H9 (cell line): ENCODE results near the gene FRK. TPM values are rescaled to one million over a fixed set of nuclear protein-coding genes. Genes with fewer than 3 reads are reported as not detected.

Experiments used
- DNase-seq: peaks from one replicate; pipeline ENCODE4 v3.0.0-alpha.2; 2017
- H2AFZ ChIP-seq: one replicate; pipeline ENCODE4 v1.6.1; 2013; ENCODE audit warnings: mild to moderate bottlenecking, low read length, control low read depth, moderate library complexity
- H2AK5ac ChIP-seq: 2 replicates; pipeline ENCODE4 v1.6.1; 2013; ENCODE audit warnings: low read length, control low read depth, mixed read lengths; ENCODE audit not compliant: insufficient read length
- H2BK120ac ChIP-seq: one replicate; pipeline ENCODE4 v1.6.1; 2013; ENCODE audit warnings: low read depth, mild to moderate bottlenecking, low read length, control low read depth, inconsistent platforms; ENCODE audit not compliant: poor library complexity, severe bottlenecking
- H2BK12ac ChIP-seq: 2 replicates; pipeline ENCODE4 v1.6.1; 2013; ENCODE audit warnings: low read length, control low read depth, mixed read lengths, low read depth; ENCODE audit not compliant: insufficient read length
- H2BK15ac ChIP-seq: 2 replicates; pipeline ENCODE4 v1.6.1; 2013; ENCODE audit warnings: low read depth, low read length, control low read depth
- H2BK20ac ChIP-seq: one replicate; pipeline ENCODE4 v1.6.1; 2013; ENCODE audit warnings: low read depth, mild to moderate bottlenecking, low read length, control low read depth, inconsistent platforms; ENCODE audit not compliant: poor library complexity, severe bottlenecking
- H2BK5ac ChIP-seq: 2 replicates; pipeline ENCODE4 v1.6.1; 2013; ENCODE audit warnings: low read length, control low read depth, mixed read lengths; ENCODE audit not compliant: insufficient read length
- H3K14ac ChIP-seq: 2 replicates; pipeline ENCODE4 v1.6.1; 2013; ENCODE audit warnings: low read length, control low read depth; ENCODE audit not compliant: insufficient read depth
- H3K18ac ChIP-seq: 2 replicates; pipeline ENCODE4 v1.6.1; 2013; ENCODE audit warnings: low read depth, mild to moderate bottlenecking, mixed read lengths, low read length, control low read depth; ENCODE audit not compliant: insufficient read length
- H3K23ac ChIP-seq: 2 replicates; pipeline ENCODE4 v1.6.1; 2013; ENCODE audit warnings: low read length, control low read depth, mixed read lengths, low read depth; ENCODE audit not compliant: insufficient read length
- H3K23me2 ChIP-seq: 2 replicates; pipeline ENCODE4 v1.6.1; 2013; ENCODE audit warnings: low read depth, mild to moderate bottlenecking, mixed read lengths, low read length, control low read depth; ENCODE audit not compliant: insufficient read length, poor library complexity, severe bottlenecking
- H3K27ac ChIP-seq: 2 replicates; pipeline ENCODE4 v1.5.1; 2013; ENCODE audit warnings: low read length, control low read depth, mixed read lengths, low read depth; ENCODE audit not compliant: insufficient read length
- H3K27me3 ChIP-seq: 2 replicates; pipeline ENCODE4 v1.6.1; 2013; ENCODE audit warnings: low read length, control low read depth, inconsistent platforms; ENCODE audit not compliant: insufficient read depth
- H3K4ac ChIP-seq: 2 replicates; pipeline ENCODE4 v1.6.1; 2013; ENCODE audit warnings: low read depth, mild to moderate bottlenecking, control low read depth, inconsistent platforms, low read length, moderate library complexity
- H3K4me1 ChIP-seq: 2 replicates; pipeline ENCODE4 v1.6.1; 2013; ENCODE audit warnings: low read length, control low read depth, inconsistent platforms; ENCODE audit not compliant: insufficient read depth
- H3K4me2 ChIP-seq: 2 replicates; pipeline ENCODE4 v1.6.1; 2013; ENCODE audit warnings: low read length, control low read depth, mixed read lengths; ENCODE audit not compliant: insufficient read length, insufficient read depth
- H3K56ac ChIP-seq: 2 replicates; pipeline ENCODE4 v1.6.1; 2013; ENCODE audit warnings: low read depth, mild to moderate bottlenecking, mixed read lengths, low read length, control low read depth; ENCODE audit not compliant: insufficient read length
- H3K79me1 ChIP-seq: 2 replicates; pipeline ENCODE4 v1.6.1; 2013; ENCODE audit warnings: low read depth, mild to moderate bottlenecking, moderate library complexity, low read length, control low read depth, inconsistent platforms; ENCODE audit not compliant: insufficient read depth, poor library complexity, severe bottlenecking
- H3K79me2 ChIP-seq: 2 replicates; pipeline ENCODE4 v1.6.1; 2013; ENCODE audit warnings: low read length, control low read depth, inconsistent platforms; ENCODE audit not compliant: insufficient read depth
- H3K9ac ChIP-seq: 2 replicates; pipeline ENCODE4 v1.6.1; 2013; ENCODE audit warnings: low read length, control low read depth, mixed read lengths; ENCODE audit not compliant: insufficient read length; ENCODE audit errors: extremely low read depth
- H3K9me3 ChIP-seq: one replicate; pipeline ENCODE4 v1.6.1; 2013; ENCODE audit warnings: low read depth, low read length, inconsistent platforms; ENCODE audit not compliant: control insufficient read depth
- H3T11ph ChIP-seq: one replicate; pipeline ENCODE4 v1.6.1; 2013; ENCODE audit warnings: mild to moderate bottlenecking, low read length, control low read depth, inconsistent platforms
- H4K20me1 ChIP-seq: one replicate; pipeline ENCODE4 v1.6.1; 2013; ENCODE audit not compliant: control insufficient read depth, insufficient read length, insufficient read depth
- H4K5ac ChIP-seq: 2 replicates; pipeline ENCODE4 v1.6.1; 2013; ENCODE audit warnings: low read depth, mild to moderate bottlenecking, mixed read lengths, low read length, control low read depth; ENCODE audit not compliant: insufficient read length
- H4K8ac ChIP-seq: replicated peaks from 2 replicates; pipeline ENCODE4 v1.6.1; 2013; ENCODE audit warnings: low read length, control low read depth, mixed read lengths, low read depth; ENCODE audit not compliant: insufficient read length
- H4K91ac ChIP-seq: 2 replicates; pipeline ENCODE4 v1.6.1; 2013; ENCODE audit warnings: low read depth, mild to moderate bottlenecking, moderate library complexity, mixed read lengths, low read length, control low read depth; ENCODE audit not compliant: insufficient read length
- H3K27ac Mint-ChIP-seq, 3 experiments: 2 replicates in 2 of 3; 3 replicates in 1 of 3; pipeline ENCODE4 v1.8.0; 2020 to 2021; ENCODE audit warnings: mixed read lengths in 3 of 3, mild to moderate bottlenecking in 1 of 3, moderate library complexity in 1 of 3
- H3K27me3 Mint-ChIP-seq: 2 replicates; pipeline ENCODE4 v1.8.0; 2021; ENCODE audit warnings: low read depth, mild to moderate bottlenecking, moderate library complexity, mixed read lengths
- H3K36me3 Mint-ChIP-seq, 3 experiments: 2 replicates in 2 of 3; 3 replicates in 1 of 3; pipeline ENCODE4 v1.8.0; 2020 to 2021; ENCODE audit warnings: low read depth in 3 of 3, mixed read lengths in 3 of 3; ENCODE audit not compliant: insufficient read depth in 1 of 3
- H3K4me1 Mint-ChIP-seq, 2 experiments: 2 replicates each; pipeline ENCODE4 v1.8.0; 2020; ENCODE audit warnings: mixed read lengths in 2 of 2
- H3K4me3 Mint-ChIP-seq, 2 experiments: 2 replicates in 1 of 2; 3 replicates in 1 of 2; pipeline ENCODE4 v1.8.0; 2020 to 2021; ENCODE audit warnings: mild to moderate bottlenecking in 2 of 2, mixed read lengths in 2 of 2, moderate library complexity in 1 of 2
- H3K9me3 Mint-ChIP-seq, 2 experiments: 2 replicates in 1 of 2; 3 replicates in 1 of 2; pipeline ENCODE4 v1.8.0; 2020; ENCODE audit warnings: mild to moderate bottlenecking in 2 of 2, mixed read lengths in 2 of 2, moderate library complexity in 1 of 2
- CTCF ChIP-seq: fragments of 200-600 bp; sonication (generic); conservative IDR thresholded peaks from 3 replicates; pipeline ENCODE4 v1.8.0; 2021; ENCODE audit warnings: antibody characterized with exemption, mild to moderate bottlenecking
- WGBS: extraction: QIAGEN DNeasy Blood & Tissue Kit; methylation state at CpG from one replicate; pipeline ENCODE4 v1.1.7; 2013; ENCODE audit warnings: missing lambda C conversion rate, low lambda C conversion rate, mixed read lengths; ENCODE audit not compliant: insufficient read length; ENCODE audit errors: extremely low coverage; 5-methylcytosine and 5-hydroxymethylcytosine counted together
- total RNA-seq: library from RNA; stranded (reverse); gene quantifications from 2 replicates; pipeline ENCODE4 v1.2.1, GENCODE V29; 2021

Gene FRK
- total RNA-seq, 1 experiment from 2014 or later, result 0.15 TPM

GRCh38 chr6:115885636-115886366 lies 174.9 kb downstream of the FRK start:
- Histone ChIP-seq H3K14ac (no peak overlapping the region), H3K23ac (no peak overlapping the region), H3K9me3 (no peaks in the 10 kb centered on the region), H3K4me1 (no peaks in the 10 kb centered on the region), H3K23me2 (no peaks in the 10 kb centered on the region), H2BK15ac (no peak overlapping the region), H4K91ac (no peak overlapping the region), H4K20me1 (no peaks in the 10 kb centered on the region), H2BK12ac (no peak overlapping the region), H3T11ph (no peak overlapping the region), H3K4ac (no peak overlapping the region), H2AK5ac (no peak overlapping the region), H2BK120ac (no peak overlapping the region), H3K9ac (no peak overlapping the region), H3K56ac (no peak overlapping the region), H3K79me2 (no peaks in the 10 kb centered on the region), H2BK20ac (no peak overlapping the region), H3K27ac (no peak overlapping the region), H2AFZ (no peak overlapping the region), H2BK5ac (no peak overlapping the region), H4K8ac (no peak overlapping the region), H4K5ac (no peak overlapping the region), H3K4me2 (no peak overlapping the region), H3K18ac (no peak overlapping the region), H3K27me3 (no peaks in the 10 kb centered on the region), H3K79me1 (no peaks in the 10 kb centered on the region)
- no CpG with 5 or more reads among the region's 4 CpGs for WGBS
- Mint-ChIP-seq H3K27ac (no peak overlapping the region), H3K4me3 (no peak overlapping the region), H3K27me3 (no peaks in the 10 kb centered on the region), H3K9me3 (no peaks in the 10 kb centered on the region), H3K4me1 (no peaks in the 10 kb centered on the region), H3K36me3 (no peaks in the 10 kb centered on the region; a peak in 1 of 7 replicates)
- TF ChIP-seq CTCF, result no peak
- DNase-seq, result no peak
